NCI-H1694 (cell line): Measurements from ENCODE around the gene DYNLT1.
"Not testable (repeated sequence)": the region's sequence is repeated elsewhere in the genome, so short reads cannot be mapped to it uniquely, and the experiment has no call there.

Source experiments
- DNase-seq: peaks from one replicate; lab custom pipeline; 2025; lab: John Stamatoyannopoulos, UW

Gene DYNLT1

GRCh38 chr6:158639056-158639455 lies 5.5 kb downstream of the DYNLT1 start:
- no peak for DNase-seq

- DNase-seq = no peak
Observed at GRCh38 chr6:158638324-158638854, 6.2 kb downstream of the DYNLT1 start.

- no peak for DNase-seq
Observed at GRCh38 chr6:158636778-158637177, 7.8 kb downstream of the DYNLT1 start.

GRCh38 chr6:158635427-158636073 lies 9.0 kb downstream of the DYNLT1 start:
- DNase-seq = no peak

GRCh38 chr6:158634695-158635426 lies 9.7 kb downstream of the DYNLT1 start:
- DNase-seq = no peak

GRCh38 chr6:158633127-158633526 lies 11.4 kb downstream of the DYNLT1 start:
- DNase-seq = no peak

- DNase-seq = not testable (repeated sequence)
Observed at GRCh38 chr6:158632538-158633119, 11.9 kb downstream of the DYNLT1 start.

GRCh38 chr6:158631678-158632537 lies 12.6 kb downstream of the DYNLT1 start:
- DNase-seq = no peak

- no peak for DNase-seq
Observed at GRCh38 chr6:158630938-158631616, 13.5 kb downstream of the DYNLT1 start.

GRCh38 chr6:158629367-158630221 lies 14.9 kb downstream of the DYNLT1 start:
- no peak for DNase-seq

- DNase-seq = no peak
Observed at GRCh38 chr6:158628542-158628941, 16.0 kb downstream of the DYNLT1 start.

GRCh38 chr6:158627940-158628211 lies 16.7 kb downstream of the DYNLT1 start:
- DNase-seq = no peak

- DNase-seq = no peak
Observed at GRCh38 chr6:158627168-158627939, 17.2 kb downstream of the DYNLT1 start.

- no peak for DNase-seq
Observed at GRCh38 chr6:158626360-158627167, 18.0 kb downstream of the DYNLT1 start.

GRCh38 chr6:158625881-158626305 lies 18.6 kb downstream of the DYNLT1 start:
- DNase-seq = no peak

- DNase-seq = no peak
Observed at GRCh38 chr6:158624684-158625682, 19.6 kb downstream of the DYNLT1 start.

GRCh38 chr6:158622545-158623190 lies 21.9 kb downstream of the DYNLT1 start:
- no peak for DNase-seq
